MCF 10A (cell line): ENCODE measurements around the gene KIRREL3. TPM values are rescaled to one million over a fixed set of nuclear protein-coding genes. Genes with fewer than 3 reads are reported as not detected.

ENCODE experiments used
- BruUV-seq: library from RNA; stranded (reverse); fragments of 400-500 nt; replicated peaks from 2 replicates; lab custom pipeline; 2021; lab: Mats Ljungman, UMichigan
- CTCF ChIA-PET: fragments of 300-600 bp; sonication (Branson Sonifier 250); formaldehyde crosslinking; extraction: SDS; loops from one replicate; lab custom pipeline; 2021; ENCODE audit warnings: antibody characterized with exemption, inconsistent platforms; lab: Yijun Ruan, JAX
- POLR2A ChIA-PET: fragments of 300-600, 350-650 bp; sonication (Branson Sonifier 250); formaldehyde crosslinking; extraction: SDS; loops from one replicate; lab custom pipeline; 2020; ENCODE audit warnings: antibody characterized with exemption, inconsistent platforms; lab: Yijun Ruan, JAX
- DNase-seq: peaks from one replicate; pipeline ENCODE4 v3.0.0-alpha.2; 2018; ENCODE audit not compliant: unreplicated experiment
- H3K27ac Mint-ChIP-seq: one replicate; pipeline ENCODE4 v1.8.0; 2022; ENCODE audit warnings: mild to moderate bottlenecking, low read depth, mixed read lengths; ENCODE audit not compliant: unreplicated experiment
- H3K27me3 Mint-ChIP-seq: one replicate; pipeline ENCODE4 v1.8.0; 2022; ENCODE audit warnings: mixed read lengths; ENCODE audit not compliant: insufficient read depth, unreplicated experiment
- H3K36me3 Mint-ChIP-seq: one replicate; pipeline ENCODE4 v1.8.0; 2022; ENCODE audit warnings: mild to moderate bottlenecking, moderate library complexity, mixed read lengths; ENCODE audit not compliant: insufficient read depth, unreplicated experiment
- H3K4me1 Mint-ChIP-seq: one replicate; pipeline ENCODE4 v1.8.0; 2022; ENCODE audit warnings: mixed read lengths; ENCODE audit not compliant: insufficient read depth, unreplicated experiment
- H3K4me3 Mint-ChIP-seq: one replicate; pipeline ENCODE4 v1.8.0; 2022; ENCODE audit warnings: mild to moderate bottlenecking, moderate library complexity, mixed read lengths; ENCODE audit not compliant: unreplicated experiment
- H3K9me3 Mint-ChIP-seq: one replicate; pipeline ENCODE4 v1.8.0; 2022; ENCODE audit warnings: mixed read lengths; ENCODE audit not compliant: unreplicated experiment
- intact Hi-C: fragments of 100-400 bp; cut with micrococcal nuclease; formaldehyde crosslinking; loops from 2 replicates; pipeline ENCODE4 v1.14.1; 2022
- total RNA-seq: library from RNA; stranded (reverse); gene quantifications from 2 replicates; pipeline ENCODE4 v1.2.3, GENCODE V29; 2022
- TF ChIP-seq, protein P1 (sequence below): fragments of 200-600 bp; IDR thresholded peaks from one replicate; pipeline ENCODE4 v1.8.0; 2022; ENCODE audit warnings: antibody characterized with exemption, mild to moderate bottlenecking; ENCODE audit not compliant: unreplicated experiment

Gene KIRREL3
- total RNA-seq, 1 experiment from 2014 or later = not detected

DNA sequence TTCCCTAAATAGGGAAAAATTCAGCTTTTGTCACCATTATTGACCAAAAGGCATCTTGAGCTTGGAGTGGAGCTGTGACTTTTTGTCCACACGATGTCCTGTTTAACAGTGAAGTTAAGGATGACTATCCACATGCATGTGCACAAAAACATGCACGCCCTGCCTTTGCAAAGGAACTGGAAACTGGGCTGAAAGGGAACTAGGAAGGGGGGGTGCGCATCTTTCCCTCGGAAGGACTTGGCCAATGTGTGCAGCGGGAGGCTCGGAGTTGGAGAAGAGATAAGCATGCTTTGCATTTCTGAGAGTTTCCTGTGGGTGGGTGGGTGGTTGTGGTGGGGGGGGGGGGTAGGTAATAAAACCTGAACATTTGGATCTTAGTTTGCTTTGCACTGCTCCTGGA, 411 bp upstream of the KIRREL3 start:
- BruUV-seq = no TSS peak
- Mint-ChIP-seq H3K9me3 (no peaks in the 10 kb centered on the region), H3K4me1 (no peaks in the 10 kb centered on the region), H3K27ac (no peak overlapping the region), H3K36me3 (no peaks in the 10 kb centered on the region), H3K27me3 (peaks cover 16% of the 10 kb centered on the region), H3K4me3 (no peak overlapping the region)
- TF ChIP-seq, protein P1, sequence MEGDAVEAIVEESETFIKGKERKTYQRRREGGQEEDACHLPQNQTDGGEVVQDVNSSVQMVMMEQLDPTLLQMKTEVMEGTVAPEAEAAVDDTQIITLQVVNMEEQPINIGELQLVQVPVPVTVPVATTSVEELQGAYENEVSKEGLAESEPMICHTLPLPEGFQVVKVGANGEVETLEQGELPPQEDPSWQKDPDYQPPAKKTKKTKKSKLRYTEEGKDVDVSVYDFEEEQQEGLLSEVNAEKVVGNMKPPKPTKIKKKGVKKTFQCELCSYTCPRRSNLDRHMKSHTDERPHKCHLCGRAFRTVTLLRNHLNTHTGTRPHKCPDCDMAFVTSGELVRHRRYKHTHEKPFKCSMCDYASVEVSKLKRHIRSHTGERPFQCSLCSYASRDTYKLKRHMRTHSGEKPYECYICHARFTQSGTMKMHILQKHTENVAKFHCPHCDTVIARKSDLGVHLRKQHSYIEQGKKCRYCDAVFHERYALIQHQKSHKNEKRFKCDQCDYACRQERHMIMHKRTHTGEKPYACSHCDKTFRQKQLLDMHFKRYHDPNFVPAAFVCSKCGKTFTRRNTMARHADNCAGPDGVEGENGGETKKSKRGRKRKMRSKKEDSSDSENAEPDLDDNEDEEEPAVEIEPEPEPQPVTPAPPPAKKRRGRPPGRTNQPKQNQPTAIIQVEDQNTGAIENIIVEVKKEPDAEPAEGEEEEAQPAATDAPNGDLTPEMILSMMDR = no peak
- intact Hi-C loops = no loop called here
- ChIA-PET POLR2A (no interaction called here), CTCF (interaction anchor here (1.1 to 2.2 kb wide), 2 partner anchors 11 to 427 kb away, joined by 3 to 13 read pairs; no protein-coding TSS in a partner anchor)
- no peak for DNase-seq

DNA sequence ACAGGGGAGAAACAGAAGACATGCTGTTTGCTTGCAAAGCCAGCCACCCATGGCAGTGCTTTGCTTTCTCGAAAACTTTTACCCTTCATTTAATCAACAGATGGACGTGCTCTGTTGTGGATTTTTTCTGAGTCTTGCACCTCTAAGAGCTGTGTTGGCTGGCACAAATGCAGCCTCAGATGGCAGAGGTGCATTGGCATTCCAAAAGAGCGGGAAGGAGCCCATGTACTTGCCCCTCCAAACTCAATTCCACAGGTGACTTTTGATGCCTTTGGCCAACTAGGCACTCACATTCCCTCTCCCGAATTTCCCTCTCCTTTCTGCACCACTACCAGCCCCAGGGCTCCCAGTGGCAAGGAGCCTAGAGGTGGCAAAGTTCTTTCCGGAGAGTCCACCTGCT, 1.2 kb downstream of the KIRREL3 start:
- POLR2A ChIA-PET = interaction anchor here (0.8 kb wide), 1 partner anchor 18 kb away, joined by 4 read pairs; no protein-coding TSS in a partner anchor
- H3K36me3 Mint-ChIP-seq = no peaks in the 10 kb centered on the region
- CTCF ChIA-PET = interaction anchor here (2.2 kb wide), 1 partner anchor 9 kb away, joined by 13 read pairs; no protein-coding TSS in a partner anchor
- intact Hi-C loops = no loop called here
- H3K4me1 Mint-ChIP-seq = no peaks in the 10 kb centered on the region
- BruUV-seq = no TSS peak
- DNase-seq = no peak
- no peak overlapping the region for H3K27ac Mint-ChIP-seq
- TF ChIP-seq, protein P1 = no peak
- no peak overlapping the region for H3K4me3 Mint-ChIP-seq
- no peaks in the 10 kb centered on the region for H3K9me3 Mint-ChIP-seq
- H3K27me3 Mint-ChIP-seq = peaks cover 27% of the 10 kb centered on the region

DNA sequence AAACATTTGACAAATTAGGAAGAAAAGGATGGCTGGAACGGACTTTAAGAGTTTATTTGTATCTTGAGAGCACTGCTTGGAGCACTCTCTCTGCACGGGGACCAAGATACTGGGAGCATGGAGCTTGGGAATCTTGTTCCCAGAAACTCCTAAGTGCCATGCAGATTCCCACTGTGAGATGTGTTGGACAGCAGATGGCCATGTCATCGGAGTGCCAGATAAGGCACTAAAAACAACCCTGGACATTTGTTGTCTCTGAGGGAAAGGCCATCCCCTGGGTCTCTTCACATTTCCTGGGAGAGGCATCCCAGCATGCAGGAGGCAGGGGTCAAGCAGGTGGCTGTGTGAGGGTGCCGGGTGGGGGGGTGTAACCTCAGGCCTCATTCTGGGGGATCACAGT, 2.9 kb downstream of the KIRREL3 start:
- POLR2A ChIA-PET = no interaction called here
- peaks cover 32% of the 10 kb centered on the region for H3K27me3 Mint-ChIP-seq
- no peaks in the 10 kb centered on the region for H3K4me1 Mint-ChIP-seq
- no peaks in the 10 kb centered on the region for H3K9me3 Mint-ChIP-seq
- no peaks in the 10 kb centered on the region for H3K36me3 Mint-ChIP-seq
- CTCF ChIA-PET = interaction anchor here (0.6 to 0.7 kb wide), 2 partner anchors 357 to 475 kb away, joined by 3 read pairs; no protein-coding TSS in a partner anchor
- TF ChIP-seq, protein P1 = no peak
- no peak overlapping the region for H3K27ac Mint-ChIP-seq
- DNase-seq = no peak
- intact Hi-C loops = no loop called here
- no TSS peak for BruUV-seq
- H3K4me3 Mint-ChIP-seq = no peak overlapping the region

DNA sequence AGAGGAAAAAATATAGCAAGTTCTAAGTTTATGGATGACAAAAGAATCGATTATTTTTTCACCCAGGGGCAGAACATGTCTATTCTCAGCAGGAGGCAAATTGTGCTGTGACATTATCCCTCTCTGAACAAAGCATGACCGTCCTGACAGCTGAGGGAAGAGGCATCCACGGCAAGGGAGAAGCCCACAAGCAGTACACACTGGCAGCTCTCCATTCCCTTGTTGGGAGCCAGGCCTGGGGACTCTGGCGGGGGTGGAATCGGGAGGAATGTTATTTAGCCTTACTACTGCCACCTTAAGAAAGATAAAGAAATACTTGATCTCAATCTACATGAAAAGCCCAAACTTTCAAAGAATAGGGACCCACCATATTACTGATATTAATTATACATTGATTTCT, 3.4 kb downstream of the KIRREL3 start:
- Mint-ChIP-seq H3K27me3 (peaks cover 37% of the 10 kb centered on the region), H3K27ac (no peak overlapping the region), H3K4me3 (no peak overlapping the region), H3K36me3 (no peaks in the 10 kb centered on the region), H3K9me3 (no peaks in the 10 kb centered on the region), H3K4me1 (no peaks in the 10 kb centered on the region)
- intact Hi-C loops = no loop called here
- BruUV-seq = no TSS peak
- TF ChIP-seq, protein P1 = no peak
- CTCF ChIA-PET = interaction anchor here (0.7 to 1.5 kb wide), 2 partner anchors 10 to 474 kb away, joined by 3 to 4 read pairs; no protein-coding TSS in a partner anchor
- DNase-seq = no peak
- POLR2A ChIA-PET = no interaction called here
